HG02610 (cell line): ENCODE measurements around the gene TIMM17A.
"Not testable (repeated sequence)": the region's sequence is repeated elsewhere in the genome, so short reads cannot be mapped to it uniquely, and the experiment has no call there.

Experiments
- ATAC-seq: cut with Tn5 transposase; IDR thresholded peaks from one replicate; pipeline ENCODE4 v1.9.1; 2021; ENCODE audit warnings: mild to moderate bottlenecking, moderate library complexity; ENCODE audit not compliant: unreplicated experiment

Gene TIMM17A

DNA sequence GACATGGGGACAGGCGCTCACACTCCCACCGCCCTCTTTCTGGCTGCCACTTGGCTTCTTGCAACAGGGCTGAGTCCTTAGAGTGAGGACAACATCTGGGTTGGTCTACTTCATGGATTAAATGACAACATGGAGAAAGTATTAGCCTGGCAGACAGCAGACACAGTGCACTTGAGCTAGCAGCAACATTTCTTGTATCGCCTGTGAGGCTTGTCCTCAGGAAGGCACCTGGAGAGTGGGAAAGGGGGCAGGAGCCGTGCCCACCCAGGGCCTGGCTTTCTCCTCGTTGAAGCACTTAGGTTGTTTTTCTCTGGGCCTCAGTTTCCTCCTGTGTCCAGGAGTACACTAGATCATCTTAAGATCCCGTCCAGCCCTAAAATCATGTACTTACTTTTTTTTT lies 58.8 kb downstream of the TIMM17A start:
- no peak for ATAC-seq

DNA sequence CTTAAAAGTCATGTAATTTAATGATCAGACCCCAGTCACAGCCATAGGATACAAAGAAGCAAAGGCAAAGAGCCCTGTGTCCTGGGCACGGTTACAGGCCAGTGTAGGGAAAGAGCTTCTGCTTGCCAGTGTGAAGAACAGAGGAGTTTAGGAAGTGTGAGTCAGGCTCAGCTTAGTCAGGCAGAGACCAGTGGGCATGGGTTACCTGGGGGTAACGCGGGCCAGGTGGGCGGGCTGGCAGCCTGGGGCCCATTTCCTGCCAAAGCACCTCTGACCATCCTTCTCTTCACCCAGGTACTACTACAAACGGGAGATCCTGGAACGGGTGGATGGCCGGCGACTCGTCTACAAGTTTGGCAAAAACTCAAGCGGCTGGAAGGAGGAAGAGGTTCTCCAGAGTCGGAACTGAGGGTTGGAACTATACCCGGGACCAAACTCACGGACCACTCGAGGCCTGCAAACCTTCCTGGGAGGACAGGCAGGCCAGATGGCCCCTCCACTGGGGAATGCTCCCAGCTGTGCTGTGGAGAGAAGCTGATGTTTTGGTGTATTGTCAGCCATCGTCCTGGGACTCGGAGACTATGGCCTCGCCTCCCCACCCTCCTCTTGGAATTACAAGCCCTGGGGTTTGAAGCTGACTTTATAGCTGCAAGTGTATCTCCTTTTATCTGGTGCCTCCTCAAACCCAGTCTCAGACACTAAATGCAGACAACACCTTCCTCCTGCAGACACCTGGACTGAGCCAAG lies 59.8 kb downstream of the TIMM17A start:
- no peak for ATAC-seq

DNA sequence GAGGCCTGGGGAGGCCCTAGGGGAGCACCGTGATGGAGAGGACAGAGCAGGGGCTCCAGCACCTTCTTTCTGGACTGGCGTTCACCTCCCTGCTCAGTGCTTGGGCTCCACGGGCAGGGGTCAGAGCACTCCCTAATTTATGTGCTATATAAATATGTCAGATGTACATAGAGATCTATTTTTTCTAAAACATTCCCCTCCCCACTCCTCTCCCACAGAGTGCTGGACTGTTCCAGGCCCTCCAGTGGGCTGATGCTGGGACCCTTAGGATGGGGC lies 60.3 kb downstream of the TIMM17A start:
- ATAC-seq, result no peak

DNA sequence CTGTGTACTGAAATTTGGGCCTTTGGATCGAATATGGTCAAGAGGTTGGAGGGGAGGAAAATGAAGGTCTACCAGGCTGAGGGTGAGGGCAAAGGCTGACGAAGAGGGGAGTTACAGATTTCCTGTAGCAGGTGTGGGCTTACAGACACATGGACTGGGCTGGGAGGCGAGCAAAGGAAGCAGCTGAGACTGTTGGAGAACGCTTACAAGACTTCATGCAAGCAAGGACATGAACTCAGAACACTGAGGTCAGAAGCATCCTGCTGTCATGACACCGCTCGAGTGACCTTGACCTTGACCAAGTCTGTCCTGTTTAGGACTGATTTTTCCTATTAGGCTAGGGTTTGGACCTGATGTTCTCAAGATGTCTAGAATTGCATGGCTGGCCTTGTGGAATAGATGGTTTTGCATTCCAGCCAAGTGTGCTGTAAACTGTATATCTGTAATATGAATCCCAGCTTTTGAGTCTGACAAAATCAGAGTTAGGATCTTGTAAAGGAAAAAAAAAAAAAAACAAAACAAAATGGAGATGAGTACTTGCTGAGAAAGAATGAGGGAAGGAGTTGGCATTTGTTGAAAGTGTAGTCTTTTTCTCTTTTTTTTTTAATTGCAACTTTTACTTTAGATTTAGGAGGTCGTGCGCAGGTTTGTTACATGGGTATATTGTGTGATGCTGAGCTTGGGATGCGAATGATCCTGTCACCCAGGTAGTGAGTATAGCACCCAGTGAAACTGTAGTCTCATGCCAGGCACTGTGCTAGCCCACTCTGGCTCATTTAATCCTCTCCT lies 60.9 kb downstream of the TIMM17A start:
- ATAC-seq, result no peak

DNA sequence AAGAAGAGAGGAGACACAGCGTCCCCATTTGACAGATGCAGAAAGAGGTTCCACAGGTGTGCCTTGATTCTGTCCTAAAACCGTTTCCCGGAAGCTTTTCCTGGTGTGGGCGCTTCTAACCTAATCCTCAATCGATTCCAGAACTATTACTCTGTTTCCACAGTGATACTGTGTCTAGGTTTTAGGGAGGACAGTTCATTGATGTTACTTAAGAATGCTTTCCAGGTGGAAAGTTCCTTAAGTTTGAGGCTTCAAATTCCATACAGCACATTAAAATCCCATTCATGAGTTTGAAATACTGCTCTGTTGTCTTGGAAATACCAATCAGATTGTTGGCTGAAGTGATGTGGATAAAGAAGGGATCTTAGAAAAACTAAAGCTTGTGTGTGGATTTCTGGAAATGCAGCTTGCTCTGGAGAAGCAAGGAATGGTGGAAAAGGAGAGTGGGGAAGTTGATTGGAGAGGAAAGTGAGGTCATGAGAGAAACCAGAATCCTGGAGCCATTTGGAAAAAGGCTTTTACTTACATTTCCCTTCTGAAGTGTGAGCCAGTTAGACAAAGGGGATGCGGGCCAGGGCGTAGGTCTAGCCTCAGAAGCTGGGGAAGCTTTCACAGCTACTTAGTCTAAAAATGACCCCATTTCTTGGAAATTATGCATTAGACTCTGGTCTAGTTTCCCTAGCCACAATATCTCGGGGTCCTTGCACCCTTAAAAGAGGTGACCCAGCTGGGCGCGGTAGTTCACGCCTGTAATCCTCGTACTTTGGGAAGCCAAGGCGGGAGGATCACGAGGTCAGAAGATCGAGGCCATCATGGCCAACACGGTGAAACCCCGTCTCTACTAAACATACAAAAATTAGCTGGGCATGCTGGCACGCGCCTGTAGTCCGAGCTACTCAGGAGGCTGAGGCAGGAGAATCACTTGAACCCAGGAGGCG lies 61.8 kb downstream of the TIMM17A start:
- no peak for ATAC-seq

DNA sequence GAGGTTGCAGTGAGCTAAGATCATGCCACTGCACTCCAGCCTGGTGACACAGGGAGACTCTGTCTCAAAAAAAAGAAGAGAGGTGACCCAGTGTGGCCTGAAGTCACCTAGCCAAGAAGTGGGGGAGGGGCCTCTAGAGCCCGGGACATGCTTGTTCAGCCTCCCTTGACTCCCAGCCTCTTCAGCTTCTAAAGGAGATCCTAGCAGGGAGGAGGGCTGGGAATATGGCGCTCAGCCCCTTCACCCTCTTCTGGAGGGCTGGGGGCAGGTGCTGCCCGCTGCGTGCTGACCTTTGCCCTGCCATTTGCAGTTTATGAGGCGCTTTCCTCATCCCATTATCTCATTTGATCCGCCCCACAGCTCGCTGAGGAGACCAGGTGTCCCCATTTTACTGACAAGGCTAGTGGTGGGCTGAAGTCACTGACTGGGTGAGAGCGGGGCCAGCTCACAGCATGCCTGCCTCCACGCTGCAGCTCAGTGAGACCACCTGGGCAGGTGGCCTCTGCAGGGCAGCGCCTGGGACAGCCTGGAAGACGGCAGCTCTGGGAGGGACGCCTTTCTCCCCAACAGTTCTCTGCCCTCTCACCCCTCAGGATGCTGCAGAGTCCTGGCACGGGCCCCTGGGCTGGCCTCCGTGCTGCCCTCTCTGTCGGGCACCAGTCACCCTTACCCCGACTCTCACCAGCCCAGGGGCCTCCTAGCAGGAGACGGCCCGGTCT lies 62.6 kb downstream of the TIMM17A start:
- ATAC-seq, result no peak

DNA sequence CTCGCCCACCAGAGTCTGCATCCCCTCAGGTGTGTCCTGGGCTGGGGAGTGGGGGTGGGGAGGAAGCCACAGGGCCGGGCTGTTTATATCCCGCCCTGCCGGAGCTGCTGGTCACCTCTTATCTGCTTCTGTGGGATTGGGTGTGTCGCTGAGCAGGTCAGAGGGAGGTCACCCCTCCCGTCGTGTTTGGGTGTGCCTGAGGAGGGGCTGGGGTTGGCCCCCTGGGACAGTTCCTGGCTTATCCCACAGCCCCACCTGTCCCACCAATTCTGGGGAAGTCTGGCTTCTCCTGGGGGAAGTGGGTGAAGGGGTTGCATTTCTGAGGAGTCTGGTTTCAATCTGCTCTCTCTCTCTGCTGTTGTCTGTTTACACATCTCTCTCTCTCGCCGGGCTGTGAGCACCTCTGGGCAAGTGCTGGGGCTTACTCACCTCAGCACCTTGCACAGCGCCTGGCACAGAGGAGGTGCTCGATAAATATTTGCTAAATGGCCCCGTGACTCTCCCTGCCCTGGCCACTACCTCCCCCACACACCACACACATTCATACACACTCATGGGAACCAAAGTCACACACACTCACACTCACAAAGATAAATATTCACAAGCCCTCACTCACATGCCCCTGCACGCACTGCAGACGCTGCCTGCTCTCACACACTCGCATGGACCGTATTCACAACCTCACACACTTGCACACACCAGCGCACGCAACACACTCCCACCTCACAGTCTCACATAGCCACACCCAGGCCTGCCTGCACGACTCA lies 63.3 kb downstream of the TIMM17A start:
- no peak for ATAC-seq

DNA sequence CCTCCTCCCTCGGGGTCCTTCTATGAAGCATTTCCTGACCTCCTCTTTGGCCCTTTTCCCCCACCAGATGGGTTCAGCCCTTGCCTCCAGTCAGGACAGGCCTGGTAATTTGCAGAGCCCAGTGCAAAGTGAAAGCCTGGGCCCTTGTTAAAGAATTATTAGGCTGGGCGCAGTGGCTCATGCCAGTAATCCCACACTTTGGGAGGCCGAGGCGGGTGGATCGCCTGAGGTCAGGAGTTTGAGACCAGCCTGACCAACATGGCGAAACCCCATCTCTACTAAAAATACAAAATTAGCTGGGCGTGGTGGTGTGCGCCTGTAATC lies 63.9 kb downstream of the TIMM17A start:
- ATAC-seq, result not testable (repeated sequence)
